Endodermal cell (in vitro differentiated cells): ENCODE measurements around the gene THUMPD3. TPM values are rescaled to one million over a fixed set of nuclear protein-coding genes. Genes with fewer than 3 reads are reported as not detected.

Source experiments
- DNase-seq: peaks from one replicate; pipeline ENCODE4 v3.0.0-alpha.2; 2017
- H3K27ac ChIP-seq: 2 replicates; pipeline ENCODE4 v1.5.1; 2013; ENCODE audit warnings: mild to moderate bottlenecking, low read depth, low read length, moderate library complexity
- H3K27me3 ChIP-seq: 2 replicates; pipeline ENCODE4 v1.6.1; 2013; ENCODE audit warnings: mild to moderate bottlenecking, low read length, moderate library complexity; ENCODE audit not compliant: insufficient read depth, control insufficient read depth, poor library complexity, severe bottlenecking
- H3K36me3 ChIP-seq: 2 replicates; pipeline ENCODE4 v1.7.0; 2013; ENCODE audit warnings: mild to moderate bottlenecking, low read length, moderate library complexity; ENCODE audit not compliant: control insufficient read depth, insufficient read depth
- H3K4me1 ChIP-seq: one replicate; pipeline ENCODE4 v1.7.0; 2013; ENCODE audit warnings: low read length; ENCODE audit not compliant: control insufficient read depth, insufficient read depth
- H3K4me3 ChIP-seq: 2 replicates; pipeline ENCODE4 v1.5.1; 2013; ENCODE audit warnings: mild to moderate bottlenecking, low read length, moderate library complexity
- H3K9ac ChIP-seq: 2 replicates; pipeline ENCODE4 v1.6.1; 2013; ENCODE audit warnings: mild to moderate bottlenecking, low read length, moderate library complexity; ENCODE audit not compliant: poor library complexity, severe bottlenecking; ENCODE audit errors: extremely low read depth
- H3K9me3 ChIP-seq: 2 replicates; pipeline ENCODE4 v1.6.1; 2013; ENCODE audit warnings: mild to moderate bottlenecking, low read length, moderate library complexity; ENCODE audit not compliant: control insufficient read depth
- H3K27ac Mint-ChIP-seq: 2 replicates; pipeline ENCODE4 v1.8.0; 2020; ENCODE audit warnings: mixed read lengths
- H3K27me3 Mint-ChIP-seq: 2 replicates; pipeline ENCODE4 v1.8.0; 2021; ENCODE audit warnings: mild to moderate bottlenecking, mixed read lengths; ENCODE audit not compliant: insufficient read depth
- H3K36me3 Mint-ChIP-seq: 2 replicates; pipeline ENCODE4 v1.8.0; 2020; ENCODE audit warnings: low read depth, mixed read lengths
- H3K4me1 Mint-ChIP-seq: 2 replicates; pipeline ENCODE4 v1.8.0; 2020; ENCODE audit warnings: mixed read lengths
- H3K4me3 Mint-ChIP-seq: 2 replicates; pipeline ENCODE4 v1.8.0; 2020; ENCODE audit warnings: mild to moderate bottlenecking, moderate library complexity, mixed read lengths
- H3K9me3 Mint-ChIP-seq: 2 replicates; pipeline ENCODE4 v1.8.0; 2020; ENCODE audit warnings: mild to moderate bottlenecking, mixed read lengths
- CTCF ChIP-seq: fragments of 200-600 bp; sonication (generic); conservative IDR thresholded peaks from 2 replicates; pipeline ENCODE4 v1.5.0; 2021; ENCODE audit warnings: antibody characterized with exemption, mild to moderate bottlenecking
- WGBS, 2 experiments: methylation state at CpG; one replicate each; pipeline versions ENCODE4 v1.1.5 to v1.1.7; 2013; ENCODE audit warnings: missing lambda C conversion rate in 2 of 2, mixed read lengths in 1 of 2; ENCODE audit not compliant: insufficient coverage in 1 of 2, insufficient read length in 1 of 2; 5-methylcytosine and 5-hydroxymethylcytosine counted together
- total RNA-seq, 2 donors: library from RNA; stranded (reverse); fragmentation: NEBNext Ultra II Directional in 1 of 2; extraction: Animal tissue kit (Norgen Biotek cat#: 25700) in 1 of 2; gene quantifications; 2 replicates in 1 of 2; 3 replicates in 1 of 2; pipeline ENCODE4 v1.2.1, GENCODE V29; 2021

The THUMPD3 gene
- total RNA-seq, 2 donors from 2014 or later, result 55.7 to 61.8 TPM

GRCh38 chr3:9388562-9389272 is 25.9 kb downstream of the THUMPD3 start:
- peaks cover 95% of the 10 kb centered on the region for H3K36me3 ChIP-seq
- no peak overlapping the region for H3K4me3 ChIP-seq
- Mint-ChIP-seq H3K4me3 (no peak overlapping the region), H3K27me3 (no peaks in the 10 kb centered on the region), H3K4me1 (peaks cover 35% of the 10 kb centered on the region), H3K27ac (no peak overlapping the region), H3K9me3 (no peaks in the 10 kb centered on the region), H3K36me3 (peaks cover 76% of the 10 kb centered on the region)
- DNase-seq, result no peak
- TF ChIP-seq CTCF, result no peak
- H3K9ac ChIP-seq, result no peak overlapping the region
- H3K4me1 ChIP-seq, result peaks cover 7% of the 10 kb centered on the region
- WGBS, 2 experiments, result 93 to 99% methylated on average over 3 to 5 of the region's 5 CpGs
- no peak overlapping the region for H3K27ac ChIP-seq
- no peaks in the 10 kb centered on the region for H3K9me3 ChIP-seq
- no peaks in the 10 kb centered on the region for H3K27me3 ChIP-seq

GRCh38 chr3:9390265-9390888 is 27.5 kb downstream of the THUMPD3 start:
- no peak overlapping the region for H3K4me3 ChIP-seq
- Mint-ChIP-seq H3K27me3 (no peaks in the 10 kb centered on the region), H3K27ac (peak overlapping the region; percentile 48), H3K4me1 (peaks cover 42% of the 10 kb centered on the region), H3K4me3 (no peak overlapping the region), H3K36me3 (peaks cover 86% of the 10 kb centered on the region), H3K9me3 (no peaks in the 10 kb centered on the region)
- no peaks in the 10 kb centered on the region for H3K27me3 ChIP-seq
- no peaks in the 10 kb centered on the region for H3K9me3 ChIP-seq
- H3K9ac ChIP-seq, result no peak overlapping the region
- peaks cover 7% of the 10 kb centered on the region for H3K4me1 ChIP-seq
- 91 to 96% methylated on average over 5 of the region's 5 CpGs for WGBS, 2 experiments
- no peak for TF ChIP-seq CTCF
- H3K36me3 ChIP-seq, result peaks cover 95% of the 10 kb centered on the region
- no peak for DNase-seq
- no peak overlapping the region for H3K27ac ChIP-seq

- no peak overlapping the region for H3K9ac ChIP-seq
- H3K9me3 ChIP-seq, result no peaks in the 10 kb centered on the region
- peaks cover 7% of the 10 kb centered on the region for H3K4me1 ChIP-seq
- WGBS, 2 experiments, result 57 to 100% methylated on average over 1 of the region's 1 CpG
- no peak for TF ChIP-seq CTCF
- peak overlapping the region; percentile 32 for H3K27ac Mint-ChIP-seq
- DNase-seq, result no peak
- peaks cover 83% of the 10 kb centered on the region for H3K36me3 ChIP-seq
- no peak overlapping the region for H3K27ac ChIP-seq
- peaks cover 45% of the 10 kb centered on the region for H3K4me1 Mint-ChIP-seq
- H3K4me3 ChIP-seq, result peak overlapping the region; percentile 97
- H3K9me3 Mint-ChIP-seq, result no peaks in the 10 kb centered on the region
- H3K36me3 Mint-ChIP-seq, result peaks cover 83% of the 10 kb centered on the region
- H3K27me3 ChIP-seq, result no peaks in the 10 kb centered on the region
- H3K27me3 Mint-ChIP-seq, result no peaks in the 10 kb centered on the region
- H3K4me3 Mint-ChIP-seq, result no peak overlapping the region
Observed at GRCh38 chr3:9392041-9392440, 29.2 kb downstream of the THUMPD3 start.
